WTC11 (cell line): ENCODE data around the gene RITA1.

Experiments used
- JAZF1 ChIP-seq: fragments of 250-450 bp; sonication (Bioruptor Pico); IDR thresholded peaks from 2 replicates; pipeline ENCODE4 v1.9.0; 2021; ENCODE audit warnings: moderate library complexity, mild to moderate bottlenecking, inconsistent platforms
- SP1 ChIP-seq: sonication (generic); formaldehyde crosslinking; conservative IDR thresholded peaks from 2 replicates; pipeline ENCODE4 v1.8.1; 2022; ENCODE audit warnings: missing genetic modification reagents
- TF ChIP-seq, protein P1 (sequence below): fragments of 200-600 bp; IDR thresholded peaks from 2 replicates; pipeline ENCODE4 v1.8.0; 2022; ENCODE audit warnings: antibody characterized with exemption

DNA sequence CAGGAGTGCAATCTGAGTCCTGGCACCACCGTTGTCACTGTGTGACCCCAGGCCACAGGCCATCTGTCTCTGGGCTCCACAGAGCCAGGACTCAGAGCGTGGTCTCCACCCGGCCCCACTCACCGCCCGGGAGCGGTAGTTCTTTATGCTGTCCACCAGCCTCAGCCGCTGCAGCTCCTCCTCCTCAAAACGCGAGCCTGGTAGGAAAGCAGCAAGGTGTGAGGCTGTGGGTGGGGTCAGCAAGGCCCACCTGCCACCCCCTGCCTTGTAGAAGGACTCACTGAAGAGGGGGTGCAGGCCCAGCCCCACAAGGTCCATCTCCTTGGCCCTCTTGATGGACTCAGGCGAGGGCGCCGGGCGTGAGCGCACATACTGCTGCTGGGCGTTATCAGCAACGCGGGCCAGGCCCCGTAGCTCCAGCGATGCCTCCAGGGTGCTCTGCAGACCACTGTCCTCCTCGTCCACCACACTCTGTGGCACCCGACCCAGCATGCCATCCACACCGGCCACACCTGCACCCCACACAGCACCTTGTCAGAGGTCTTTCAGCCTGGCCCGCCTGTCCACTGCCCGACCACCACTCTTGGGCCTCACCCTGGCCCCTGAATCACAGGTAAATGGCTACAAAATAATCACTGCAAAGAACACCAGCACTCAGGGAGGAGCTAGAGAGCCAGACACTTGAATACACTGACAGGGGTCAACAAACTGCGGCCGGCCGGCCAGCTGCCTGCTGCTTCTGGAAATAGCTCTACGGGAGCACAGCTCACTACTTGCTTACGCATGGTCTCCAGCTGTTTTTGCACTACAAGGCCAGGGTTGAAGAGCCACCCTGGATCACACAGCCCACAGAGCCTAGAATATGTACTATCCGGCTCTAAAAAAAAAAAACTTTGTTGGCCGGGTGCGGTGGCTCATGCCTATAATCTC is 19.7 kb upstream of the RITA1 start:
- TF ChIP-seq SP1 (CRISPR knock-in tag) (no peak), JAZF1 (CRISPR knock-in tag) (no peak)
- TF ChIP-seq, protein P1, sequence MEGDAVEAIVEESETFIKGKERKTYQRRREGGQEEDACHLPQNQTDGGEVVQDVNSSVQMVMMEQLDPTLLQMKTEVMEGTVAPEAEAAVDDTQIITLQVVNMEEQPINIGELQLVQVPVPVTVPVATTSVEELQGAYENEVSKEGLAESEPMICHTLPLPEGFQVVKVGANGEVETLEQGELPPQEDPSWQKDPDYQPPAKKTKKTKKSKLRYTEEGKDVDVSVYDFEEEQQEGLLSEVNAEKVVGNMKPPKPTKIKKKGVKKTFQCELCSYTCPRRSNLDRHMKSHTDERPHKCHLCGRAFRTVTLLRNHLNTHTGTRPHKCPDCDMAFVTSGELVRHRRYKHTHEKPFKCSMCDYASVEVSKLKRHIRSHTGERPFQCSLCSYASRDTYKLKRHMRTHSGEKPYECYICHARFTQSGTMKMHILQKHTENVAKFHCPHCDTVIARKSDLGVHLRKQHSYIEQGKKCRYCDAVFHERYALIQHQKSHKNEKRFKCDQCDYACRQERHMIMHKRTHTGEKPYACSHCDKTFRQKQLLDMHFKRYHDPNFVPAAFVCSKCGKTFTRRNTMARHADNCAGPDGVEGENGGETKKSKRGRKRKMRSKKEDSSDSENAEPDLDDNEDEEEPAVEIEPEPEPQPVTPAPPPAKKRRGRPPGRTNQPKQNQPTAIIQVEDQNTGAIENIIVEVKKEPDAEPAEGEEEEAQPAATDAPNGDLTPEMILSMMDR, result no peak
